ENCODE measurements around the gene RNASEH2B.

The RNASEH2B gene

GRCh38 chr13:50891206-50891605, 18.4 kb upstream of the RNASEH2B start:
- Histone ChIP-seq H3K27ac (ENCODE audit: low read depth, low read length) (no peak overlapping the region), H3F3A (ENCODE audit: insufficient read depth) (peaks cover 6% of the 10 kb centered on the region; the same call in 1 of the 2 replicates), H3K9ac (ENCODE audit: low read length) (no peak overlapping the region), H3K4me2 (ENCODE audit: low read depth, low read length, poor library complexity, severe bottlenecking) (peak overlapping the region; percentile 55), H3K36me3 (ENCODE audit: low read length) (no peaks in the 10 kb centered on the region), H3K9me3 (ENCODE audit: insufficient read depth, low read length) (no peaks in the 10 kb centered on the region), H3K27me3 (ENCODE audit: low read length) (no peaks in the 10 kb centered on the region), H3K4me3 (ENCODE audit: insufficient read depth, low read length, poor library complexity, severe bottlenecking) (no peak overlapping the region), H3K9me2 (replicated peaks; ENCODE audit: insufficient read depth, low read length) (no peaks in the 10 kb centered on the region), H3K79me2 (ENCODE audit: insufficient read depth, low read length) (no peaks in the 10 kb centered on the region), H2AFZ (ENCODE audit: low read depth, low read length, severe bottlenecking) (no peak overlapping the region), H4K20me1 (ENCODE audit: low read depth, low read length) (no peaks in the 10 kb centered on the region)
- no peak for TF ChIP-seq CTCF (IDR thresholded peaks at IDR 0.05; ENCODE audit: insufficient read depth, low read length, poor library complexity, severe bottlenecking)
- no peak for TF ChIP-seq EZH2phosphoT487 (conservative IDR thresholded peaks at IDR 0.05; ENCODE audit: low read length)

- peak overlapping the region; percentile 66 for H2AFZ ChIP-seq (ENCODE audit: low read depth, low read length, severe bottlenecking)
- peaks cover 6% of the 10 kb centered on the region; the same call in 1 of the 2 replicates for H3F3A ChIP-seq (ENCODE audit: insufficient read depth)
- H3K27me3 ChIP-seq (ENCODE audit: low read length), result no peaks in the 10 kb centered on the region
- H3K4me3 ChIP-seq (ENCODE audit: insufficient read depth, low read length, poor library complexity, severe bottlenecking), result peak overlapping the region; percentile 1
- peak overlapping the region; percentile 68 for H3K27ac ChIP-seq (ENCODE audit: low read depth, low read length)
- no peak for TF ChIP-seq EZH2phosphoT487 (conservative IDR thresholded peaks at IDR 0.05; ENCODE audit: low read length)
- no peak for TF ChIP-seq CTCF (IDR thresholded peaks at IDR 0.05; ENCODE audit: insufficient read depth, low read length, poor library complexity, severe bottlenecking)
- H4K20me1 ChIP-seq (ENCODE audit: low read depth, low read length), result no peaks in the 10 kb centered on the region
- no peaks in the 10 kb centered on the region for H3K9me3 ChIP-seq (ENCODE audit: insufficient read depth, low read length)
- peak overlapping the region; percentile 55 for H3K4me2 ChIP-seq (ENCODE audit: low read depth, low read length, poor library complexity, severe bottlenecking)
- H3K79me2 ChIP-seq (ENCODE audit: insufficient read depth, low read length), result no peaks in the 10 kb centered on the region
- H3K9me2 ChIP-seq (replicated peaks; ENCODE audit: insufficient read depth, low read length), result no peaks in the 10 kb centered on the region
- no peak overlapping the region for H3K9ac ChIP-seq (ENCODE audit: low read length)
- no peaks in the 10 kb centered on the region for H3K36me3 ChIP-seq (ENCODE audit: low read length)
These were observed 17.2 kb upstream of the RNASEH2B start for GRCh38 chr13:50892210-50892944.

GRCh38 chr13:50893211-50893852, 16.3 kb upstream of the RNASEH2B start:
- no peaks in the 10 kb centered on the region for H3K27me3 ChIP-seq (ENCODE audit: low read length)
- no peaks in the 10 kb centered on the region for H3K9me3 ChIP-seq (ENCODE audit: insufficient read depth, low read length)
- no peak overlapping the region for H3K4me3 ChIP-seq (ENCODE audit: insufficient read depth, low read length, poor library complexity, severe bottlenecking)
- H3K36me3 ChIP-seq (ENCODE audit: low read length), result no peaks in the 10 kb centered on the region
- peak overlapping the region; percentile 55 for H3K4me2 ChIP-seq (ENCODE audit: low read depth, low read length, poor library complexity, severe bottlenecking)
- no peaks in the 10 kb centered on the region for H3K79me2 ChIP-seq (ENCODE audit: insufficient read depth, low read length)
- H4K20me1 ChIP-seq (ENCODE audit: low read depth, low read length), result no peaks in the 10 kb centered on the region
- peak overlapping the region; percentile 65 for H2AFZ ChIP-seq (ENCODE audit: low read depth, low read length, severe bottlenecking)
- no peaks in the 10 kb centered on the region for H3K9me2 ChIP-seq (replicated peaks; ENCODE audit: insufficient read depth, low read length)
- peak overlapping the region; percentile 68 for H3K27ac ChIP-seq (ENCODE audit: low read depth, low read length)
- H3F3A ChIP-seq (ENCODE audit: insufficient read depth), result peaks cover 6% of the 10 kb centered on the region; the same call in 1 of the 2 replicates
- peak overlapping the region; percentile 29 for H3K9ac ChIP-seq (ENCODE audit: low read length)
- TF ChIP-seq EZH2phosphoT487 (conservative IDR thresholded peaks at IDR 0.05; ENCODE audit: low read length) (no peak), CTCF (IDR thresholded peaks at IDR 0.05; ENCODE audit: insufficient read depth, low read length, poor library complexity, severe bottlenecking) (no peak)

All from SU-DHL-6 (cell line).